Suppressor macrophage treated with lipopolysaccharide for 4 hours (primary cell): ENCODE measurements around the gene SPRY2.
"Not testable (repeated sequence)": the region's sequence is repeated elsewhere in the genome, so short reads cannot be mapped to it uniquely, and the experiment has no call there.

Experiments
- DNase-seq: peaks from one replicate; pipeline ENCODE4 v3.0.0-alpha.2; 2020

The SPRY2 gene

GRCh38 chr13:80348314-80348713 is 7.4 kb upstream of the SPRY2 start:
- DNase-seq: no peak

- no peak for DNase-seq
Measured at GRCh38 chr13:80345771-80346510, 5.0 kb upstream of the SPRY2 start.

DNA sequence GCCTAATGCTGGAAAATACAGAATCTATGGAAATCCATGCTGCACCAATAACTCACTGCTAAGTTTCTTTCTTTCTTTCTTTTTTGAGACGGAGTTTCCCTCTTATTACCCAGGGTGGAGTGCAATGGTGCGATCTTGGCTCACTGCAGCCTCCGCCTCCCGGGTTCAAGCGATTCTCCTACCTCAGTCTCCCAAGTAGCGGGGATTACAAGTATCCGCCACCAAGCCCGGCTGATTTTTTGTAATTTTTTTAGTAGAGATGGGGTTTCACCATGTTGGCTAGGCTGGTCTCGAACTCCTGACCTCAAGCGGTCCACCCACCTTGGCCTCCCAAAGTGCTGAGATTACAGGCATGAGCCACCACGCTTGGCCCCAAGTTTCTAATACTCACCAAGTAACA is 3.1 kb upstream of the SPRY2 start:
- DNase-seq: not testable (repeated sequence)

GRCh38 chr13:80342471-80343371 is 1.8 kb upstream of the SPRY2 start:
- peak; percentile 89 for DNase-seq

DNA sequence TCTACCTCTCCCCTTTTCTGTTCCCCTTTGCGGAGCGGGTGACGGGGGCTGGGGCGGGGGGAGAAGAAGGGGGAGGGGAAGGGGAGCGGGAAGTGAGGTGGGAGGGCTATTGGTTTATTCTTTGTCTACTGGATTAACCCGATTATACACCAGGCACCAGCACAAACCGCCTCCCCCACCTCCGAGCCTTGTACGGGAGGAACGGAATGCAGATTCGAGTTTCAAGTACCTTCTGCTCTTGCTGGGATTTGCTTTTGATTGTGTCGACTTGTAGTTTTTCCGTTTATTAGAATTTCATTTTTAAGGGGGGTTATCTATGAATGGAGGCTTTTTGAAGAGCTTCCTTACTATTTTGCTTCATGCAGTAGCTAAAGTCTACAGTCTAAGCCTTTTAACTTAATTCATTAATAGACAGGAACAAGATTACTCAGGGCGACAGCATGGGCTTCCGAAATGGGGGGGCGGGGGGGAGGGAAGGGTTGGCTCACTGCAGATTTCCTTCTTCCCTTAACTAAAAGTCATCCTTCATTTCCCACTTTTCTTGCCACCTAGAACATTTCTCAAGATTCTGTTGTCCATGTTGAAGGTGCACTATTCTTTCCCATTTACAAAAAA is 937 bp upstream of the SPRY2 start:
- no peak for DNase-seq

- peak; percentile 87 for DNase-seq
Measured at GRCh38 chr13:80340651-80341100, 250 bp downstream of the SPRY2 start.

GRCh38 chr13:80339912-80340650 is 845 bp downstream of the SPRY2 start:
- peak; percentile 37 for DNase-seq

DNA sequence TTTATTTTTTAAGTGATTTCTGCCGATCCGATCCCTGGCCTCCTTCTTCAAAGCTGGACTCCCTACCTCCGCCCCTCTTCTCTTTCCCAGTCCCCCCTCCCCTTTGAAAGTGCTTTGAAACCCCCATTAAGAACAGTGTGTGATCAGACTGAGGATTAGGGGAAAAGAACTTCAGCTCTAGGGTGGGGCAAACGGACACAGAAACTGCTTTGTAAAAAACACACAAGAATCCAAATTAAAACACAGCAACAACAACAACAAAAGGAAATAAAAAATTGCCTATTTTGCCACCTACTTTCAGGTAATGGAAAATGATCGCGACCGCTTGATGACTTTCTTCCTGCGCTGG is 1.4 kb downstream of the SPRY2 start:
- DNase-seq: no peak

DNA sequence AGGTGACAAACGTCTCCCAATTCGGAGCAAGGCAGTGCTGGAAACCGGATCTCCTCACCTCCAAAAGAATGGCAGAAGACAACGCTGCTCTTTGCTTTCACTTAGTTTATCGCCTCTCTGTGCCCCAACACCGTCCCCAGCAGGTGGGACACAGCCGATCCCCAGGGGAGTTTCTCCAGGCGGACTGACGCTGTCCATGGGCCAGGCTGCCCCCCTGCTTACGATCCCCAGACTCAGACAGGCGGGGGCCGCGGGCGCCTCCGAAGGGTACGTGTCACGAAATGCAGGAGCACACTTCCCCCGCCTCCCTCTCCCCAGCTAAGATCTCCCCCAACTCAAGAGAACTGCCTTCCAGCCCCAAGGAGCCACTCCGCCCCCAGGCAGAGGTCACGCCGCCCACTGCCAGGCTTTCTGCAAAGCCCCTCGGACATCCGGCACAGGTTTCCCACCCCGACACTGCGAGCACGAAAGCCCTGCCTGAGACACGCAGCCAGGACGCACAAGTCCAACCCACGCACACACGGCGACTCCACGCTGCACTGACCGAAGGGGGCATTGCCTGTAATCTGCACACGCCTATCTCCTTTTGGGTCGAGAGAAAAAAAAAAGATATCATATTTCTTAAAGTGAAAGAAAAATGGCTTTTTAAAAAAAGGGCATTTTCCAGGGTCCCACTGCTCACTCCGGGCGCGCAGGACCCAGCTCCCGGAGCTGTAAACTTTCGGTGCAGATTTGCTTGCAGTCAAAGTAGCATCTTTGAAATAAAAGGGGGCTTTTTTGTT is 2.0 kb downstream of the SPRY2 start:
- DNase-seq: peak; percentile 58

GRCh38 chr13:80337288-80338081 is 3.4 kb downstream of the SPRY2 start:
- DNase-seq: no peak

GRCh38 chr13:80336776-80337287 is 4.1 kb downstream of the SPRY2 start:
- no peak for DNase-seq

- DNase-seq: no peak
Measured at GRCh38 chr13:80336370-80336769, 4.6 kb downstream of the SPRY2 start.

DNA sequence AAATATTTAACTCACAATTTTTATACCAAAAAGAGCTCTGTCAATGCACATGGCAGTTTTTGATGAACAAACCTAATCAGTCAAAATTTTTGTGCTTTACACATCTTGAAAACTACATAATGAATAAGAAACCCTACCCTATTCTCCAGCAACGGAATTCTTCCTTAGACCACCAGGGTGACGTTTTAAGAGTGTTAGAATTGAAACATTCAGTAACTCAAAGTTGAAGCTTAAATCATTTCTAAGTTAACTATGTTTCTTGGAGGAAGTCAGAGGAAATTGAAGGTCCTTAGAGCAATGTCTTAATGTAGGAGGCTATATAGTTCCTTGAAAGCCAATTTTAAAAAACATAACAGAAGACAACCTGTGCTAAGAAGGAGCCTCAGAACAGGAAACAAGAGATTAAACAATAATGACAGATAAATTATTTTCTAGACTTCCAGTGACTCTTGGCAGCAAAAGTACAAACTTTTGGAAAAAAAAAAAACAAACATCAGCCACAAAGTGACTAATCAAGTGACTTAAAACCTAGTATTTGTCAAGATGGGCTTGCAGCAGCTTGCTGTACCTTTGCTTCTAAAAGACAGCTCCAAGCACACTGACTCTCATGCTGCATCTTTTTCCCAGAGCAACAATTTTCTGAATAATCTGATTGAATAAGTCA is 6.2 kb downstream of the SPRY2 start:
- DNase-seq: no peak

- DNase-seq: no peak
Measured at GRCh38 chr13:80331984-80332383, 8.9 kb downstream of the SPRY2 start.

DNA sequence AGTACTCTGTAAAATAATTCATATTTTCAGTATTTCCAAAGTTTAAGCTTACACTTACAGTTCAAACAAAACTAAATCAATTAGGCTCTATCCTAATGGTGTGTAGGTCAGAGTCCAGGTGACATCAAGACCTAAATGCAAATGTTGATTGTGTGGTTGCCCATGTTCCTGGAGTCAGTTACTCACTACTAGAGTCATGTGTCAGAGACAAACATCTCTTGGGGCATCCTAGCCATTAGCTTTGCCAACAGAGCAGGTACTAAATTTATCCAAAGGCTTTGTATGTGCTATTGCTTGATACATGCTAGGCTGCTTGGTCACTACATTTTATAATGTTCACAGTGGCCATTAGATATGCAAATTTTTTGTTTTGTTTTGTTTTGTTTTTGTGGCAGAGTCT is 11.7 kb downstream of the SPRY2 start:
- no peak for DNase-seq

DNA sequence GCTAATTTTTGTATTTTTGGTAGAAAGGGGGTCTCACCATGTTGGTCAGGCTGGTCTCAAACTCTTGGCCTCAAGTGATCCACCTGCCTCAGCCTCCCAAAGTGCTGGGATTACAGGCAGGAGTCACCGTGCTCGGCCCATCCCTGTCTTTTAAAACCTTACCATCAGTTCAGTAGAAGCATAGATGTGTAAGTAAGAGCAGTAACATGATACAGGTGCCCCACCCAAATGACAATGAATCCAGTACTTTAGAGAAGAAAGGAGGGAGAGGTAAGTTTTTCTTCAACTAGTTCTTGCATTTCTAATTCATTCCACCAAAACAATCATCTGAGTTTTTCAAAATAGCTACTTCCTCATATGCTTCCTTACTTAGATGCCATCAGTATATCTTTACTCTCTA is 21.9 kb downstream of the SPRY2 start:
- DNase-seq: no peak

GRCh38 chr13:80314711-80315653 is 25.9 kb downstream of the SPRY2 start:
- DNase-seq: no peak

DNA sequence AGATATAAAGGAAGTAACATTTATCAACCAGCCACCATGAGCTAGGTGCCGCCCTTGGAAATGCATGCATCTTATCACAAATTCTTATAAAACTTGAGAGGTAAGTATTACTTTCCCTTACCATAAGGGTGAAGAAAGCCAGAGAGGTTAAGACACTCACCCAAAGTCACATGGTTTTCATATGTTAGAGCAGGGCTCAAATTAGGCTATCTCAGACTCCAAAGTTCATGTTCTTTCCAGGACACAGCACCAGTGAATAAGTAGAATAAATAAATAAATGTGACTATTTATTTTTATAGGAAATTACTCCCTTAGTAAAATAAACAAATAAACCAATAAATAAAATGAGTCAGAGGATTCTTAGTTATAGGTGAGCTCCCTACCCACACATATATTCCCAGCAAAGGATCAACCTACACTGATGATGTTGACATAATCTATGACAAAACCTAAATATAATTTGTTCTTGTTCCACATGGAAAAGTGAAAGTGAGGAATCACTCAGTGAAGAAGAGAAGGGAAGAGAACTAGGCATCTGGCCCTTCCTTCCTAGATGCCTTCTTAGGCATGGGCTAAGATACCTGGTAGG is 27.2 kb downstream of the SPRY2 start:
- no peak for DNase-seq

DNA sequence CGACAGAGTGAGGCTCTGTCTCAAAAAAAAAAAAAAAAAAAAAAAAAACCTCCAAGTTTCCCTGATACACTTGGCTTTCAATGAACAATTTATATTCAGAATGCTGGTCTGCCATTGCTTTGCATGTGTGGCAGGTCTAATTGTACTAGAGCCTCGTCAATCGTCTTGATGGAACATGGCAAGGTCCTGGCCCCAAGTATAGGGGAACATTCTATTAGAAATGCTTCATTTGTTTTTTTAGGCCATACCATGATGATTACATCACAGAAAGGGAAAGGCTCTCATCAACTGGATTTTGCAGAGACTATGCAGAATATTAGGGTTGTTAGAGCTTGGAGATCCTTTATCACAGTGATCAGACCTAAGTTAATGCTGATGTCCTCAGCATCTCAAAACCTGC is 28.0 kb downstream of the SPRY2 start:
- no peak for DNase-seq
